SW480 (cell line): ENCODE data around the gene KCNQ5.

Source experiments
- DNase-seq: peaks from one replicate; pipeline ENCODE4 v3.0.0-alpha.2; 2016; ENCODE audit warnings: low spot score

The KCNQ5 gene

GRCh38 chr6:72742001-72742673 is 120.3 kb downstream of the KCNQ5 start:
- DNase-seq = no peak

- DNase-seq = no peak
Measured at GRCh38 chr6:72746276-72746675, 124.4 kb downstream of the KCNQ5 start.

GRCh38 chr6:72748759-72749158 is 126.9 kb downstream of the KCNQ5 start:
- DNase-seq = no peak

- DNase-seq = no peak
Measured at GRCh38 chr6:72755752-72756151, 133.9 kb downstream of the KCNQ5 start.

- DNase-seq = no peak
Measured at GRCh38 chr6:72757048-72757447, 135.2 kb downstream of the KCNQ5 start.

- no peak for DNase-seq
Measured at GRCh38 chr6:72757926-72758325, 136.1 kb downstream of the KCNQ5 start.

- no peak for DNase-seq
Measured at GRCh38 chr6:72758901-72759300, 137.0 kb downstream of the KCNQ5 start.

GRCh38 chr6:72760114-72760793 is 138.4 kb downstream of the KCNQ5 start:
- DNase-seq = no peak

GRCh38 chr6:72761761-72762160 is 139.9 kb downstream of the KCNQ5 start:
- no peak for DNase-seq

- DNase-seq = no peak
Measured at GRCh38 chr6:72769459-72770125, 147.7 kb downstream of the KCNQ5 start.

- DNase-seq = no peak
Measured at GRCh38 chr6:72770959-72771358, 149.1 kb downstream of the KCNQ5 start.

- no peak for DNase-seq
Measured at GRCh38 chr6:72776456-72776855, 154.6 kb downstream of the KCNQ5 start.

GRCh38 chr6:72781624-72782023 is 159.8 kb downstream of the KCNQ5 start:
- DNase-seq = no peak

- DNase-seq = no peak
Measured at GRCh38 chr6:72783035-72783434, 161.2 kb downstream of the KCNQ5 start.

GRCh38 chr6:72783666-72784065 is 161.8 kb downstream of the KCNQ5 start:
- no peak for DNase-seq

- no peak for DNase-seq
Measured at GRCh38 chr6:72784071-72784470, 162.2 kb downstream of the KCNQ5 start.

GRCh38 chr6:72784581-72784980 is 162.7 kb downstream of the KCNQ5 start:
- DNase-seq = no peak

- no peak for DNase-seq
Measured at GRCh38 chr6:72787391-72788031, 165.6 kb downstream of the KCNQ5 start.

GRCh38 chr6:72788188-72788587 is 166.3 kb downstream of the KCNQ5 start:
- DNase-seq = no peak

- no peak for DNase-seq
Measured at GRCh38 chr6:72789145-72789544, 167.3 kb downstream of the KCNQ5 start.

GRCh38 chr6:72792692-72793091 is 170.8 kb downstream of the KCNQ5 start:
- DNase-seq = no peak

- no peak for DNase-seq
Measured at GRCh38 chr6:72793641-72794395, 172.0 kb downstream of the KCNQ5 start.
